Measurements from ENCODE around the gene TUBA1B. TPM values are rescaled to one million over a fixed set of nuclear protein-coding genes. Genes with fewer than 3 reads are reported as not detected.

The TUBA1B gene
- total RNA-seq, 2 experiments from 2014 or later, result 2,079 to 3,539 TPM

DNA sequence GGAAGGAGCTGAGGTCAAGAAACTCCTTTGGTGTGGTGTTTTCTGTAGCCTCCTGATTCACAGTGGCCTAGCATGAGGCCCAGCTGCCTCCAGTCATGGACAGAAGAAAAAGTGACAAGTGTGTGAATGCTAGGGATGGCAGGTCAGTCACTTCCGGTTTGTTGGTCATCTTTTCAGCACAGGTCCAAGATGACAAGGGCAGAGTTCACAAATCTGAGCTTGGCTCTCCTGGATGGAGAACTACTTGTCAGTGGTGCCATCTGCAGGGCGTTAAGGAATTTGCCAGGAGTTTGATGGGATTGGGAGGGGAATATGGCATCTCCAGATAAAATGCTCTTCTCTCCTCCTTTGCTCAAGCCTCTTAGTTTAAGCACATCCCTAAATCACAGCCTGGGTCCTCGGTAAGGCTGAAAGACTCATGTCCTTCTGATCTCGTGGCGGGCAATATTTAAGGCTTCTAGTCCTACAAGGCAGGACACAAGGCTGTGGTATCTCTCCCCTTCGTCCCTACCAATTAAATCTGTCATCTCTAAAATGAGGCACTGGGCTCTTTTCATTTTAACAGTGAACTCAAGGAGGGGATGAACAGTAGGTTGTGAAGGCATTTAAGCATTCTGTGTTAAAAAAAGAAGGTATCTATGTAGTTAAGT is 10.0 kb downstream of the TUBA1B start:
- H3K4me2 ChIP-seq (ENCODE audit: low read length), result no peak overlapping the region
- H3K79me2 ChIP-seq (ENCODE audit: insufficient read depth, low read depth, low read length), result no peaks in the 10 kb centered on the region
- intact Hi-C loops (cut with micrococcal nuclease; ENCODE audit: unreplicated experiment), result loop anchor here (1.0 kb wide), 1 partner anchor 33 kb away; no protein-coding TSS in a partner anchor
- H3K9me3 ChIP-seq (ENCODE audit: low read length), result no peaks in the 10 kb centered on the region
- no peaks in the 10 kb centered on the region for H3K9me2 ChIP-seq (ENCODE audit: insufficient read depth, low read length)
- H3K27ac ChIP-seq (ENCODE audit: low read depth, low read length, poor library complexity, severe bottlenecking), result no peak overlapping the region
- H3K4me1 ChIP-seq (ENCODE audit: insufficient read depth, low read length, poor library complexity, severe bottlenecking), result no peaks in the 10 kb centered on the region
- H3K4me3 ChIP-seq (ENCODE audit: low read depth, low read length, poor library complexity, severe bottlenecking), result no peak overlapping the region
- TF ChIP-seq EZH2phosphoT487 (IDR thresholded peaks at IDR 0.05; ENCODE audit: borderline replicate concordance, low read depth, low read length) (no peak), CTCF (conservative IDR thresholded peaks at IDR 0.05; ENCODE audit: low read length) (peak; percentile 62)
- no TSS peak for BruUV-seq (replicated peaks)
- H2AFZ ChIP-seq (ENCODE audit: low read length), result no peak overlapping the region
- 0 out of 2 replicates have a peak, but pooled peaks cover 7% of the 10 kb centered on the region for H3K36me3 ChIP-seq (ENCODE audit: insufficient read depth, low read length)
- H4K20me1 ChIP-seq (ENCODE audit: insufficient read depth, low read length), result no peaks in the 10 kb centered on the region
- CTCF ChIA-PET (ENCODE audit: unreplicated experiment), result no interaction called here
- DNase-seq (ENCODE audit: low spot score), result peak; percentile 26
- POLR2A ChIA-PET, result interaction anchor here (0.7 to 1.2 kb wide), 2 partner anchors 9 to 69 kb away, joined by 3 to 4 read pairs; no protein-coding TSS in a partner anchor

- H3K4me3 ChIP-seq (ENCODE audit: low read depth, low read length, poor library complexity, severe bottlenecking), result peak overlapping the region; percentile 81
- DNase-seq (ENCODE audit: low spot score), result no peak
- TF ChIP-seq EZH2phosphoT487 (IDR thresholded peaks at IDR 0.05; ENCODE audit: borderline replicate concordance, low read depth, low read length) (no peak), CTCF (conservative IDR thresholded peaks at IDR 0.05; ENCODE audit: low read length) (no peak)
- H2AFZ ChIP-seq (ENCODE audit: low read length), result peak overlapping the region; percentile 99
- peaks cover 22% of the 10 kb centered on the region for H3K4me1 ChIP-seq (ENCODE audit: insufficient read depth, low read length, poor library complexity, severe bottlenecking)
- peak overlapping the region; percentile 76 for H3K4me2 ChIP-seq (ENCODE audit: low read length)
- CTCF ChIA-PET (ENCODE audit: unreplicated experiment), result interaction anchor here (0.6 to 1.5 kb wide), 2 partner anchors 19 to 221 kb away, joined by 5 to 10 read pairs; partner anchors contain the start of gene TUBA1B
- POLR2A ChIA-PET, result interaction anchor here (0.6 to 1.9 kb wide), 5 partner anchors 12 to 78 kb away, joined by 3 to 7 read pairs (median 4); partner anchors contain the start of gene TUBA1A
- no peaks in the 10 kb centered on the region for H3K9me3 ChIP-seq (ENCODE audit: low read length)
- no peaks in the 10 kb centered on the region for H3K36me3 ChIP-seq (ENCODE audit: insufficient read depth, low read length)
- no peaks in the 10 kb centered on the region for H3K9me2 ChIP-seq (ENCODE audit: insufficient read depth, low read length)
- H3K79me2 ChIP-seq (ENCODE audit: insufficient read depth, low read depth, low read length), result no peaks in the 10 kb centered on the region
- H3K27ac ChIP-seq (ENCODE audit: low read depth, low read length, poor library complexity, severe bottlenecking), result peak overlapping the region; percentile 40
- no TSS peak for BruUV-seq (replicated peaks)
- intact Hi-C loops (cut with micrococcal nuclease; ENCODE audit: unreplicated experiment), result no loop called here
- H4K20me1 ChIP-seq (ENCODE audit: insufficient read depth, low read length), result no peaks in the 10 kb centered on the region
Observed at GRCh38 chr12:49111206-49111605, 20.0 kb downstream of the TUBA1B start.
